K562 (cell line): Measurements from ENCODE around the gene ZBTB46. TPM values are rescaled to one million over a fixed set of nuclear protein-coding genes. Genes with fewer than 3 reads are reported as not detected.
A peak's percentile ranks its signal among the peaks of the same experiment; 100 is the strongest.
"Not testable (repeated sequence)": the region's sequence is repeated elsewhere in the genome, so short reads cannot be mapped to it uniquely, and the experiment has no call there.

ENCODE experiments used
- ATAC-seq: fragments of 200-7000 bp; cut with Tn5 transposase; 3 replicates; pipeline ENCODE4 v1.9.1; 2020; ENCODE audit warnings: moderate library complexity
- BruUV-seq: library from RNA; stranded (reverse); fragments of 400-500 nt; replicated peaks from 2 replicates; lab custom pipeline; 2021; lab: Mats Ljungman, UMichigan
- CTCF ChIA-PET: fragments of 300-600 bp; formaldehyde crosslinking; extraction: SDS; loops from one replicate; lab custom pipeline; 2021; ENCODE audit warnings: low intra/inter-chr PET ratio; lab: Yijun Ruan, JAX
- POLR2A ChIA-PET: fragments of 300-600, 350-650 bp; sonication (Branson Sonifier 250); formaldehyde crosslinking; extraction: SDS; loops from one replicate; lab custom pipeline; 2021; ENCODE audit warnings: antibody characterized with exemption, inconsistent platforms; lab: Yijun Ruan, JAX
- DNase-seq, 4 experiments: peaks; one replicate each; pipeline versions ENCODE4 v3.0.0 to v3.0.0-alpha.2; 2011 to 2018; ENCODE audit warnings: low spot score in 3 of 4, mixed read lengths in 3 of 4; ENCODE audit errors: extremely low read depth in 1 of 4
- FAIRE-seq: peaks from 2 replicates; lab custom pipeline; 2011; peaks lifted over from hg19 to GRCh38; lab: Jason Lieb, UNC
- H2AFZ ChIP-seq: 2 replicates; pipeline ENCODE4 v1.6.0; 2011; ENCODE audit warnings: low read depth, low read length, control low read depth, inconsistent platforms
- H3K27ac ChIP-seq: fragments of 200-600 bp; 3 replicates; pipeline ENCODE4 v1.8.0; 2011; ENCODE audit warnings: low read depth, mild to moderate bottlenecking, control low read depth, inconsistent platforms, low read length, moderate library complexity, mixed read lengths; ENCODE audit errors: extremely low read depth
- H3K27me3 ChIP-seq, 2 experiments: fragments of 300-600 bp in 1 of 2; 2 replicates in 1 of 2; 3 replicates in 1 of 2; pipeline versions ENCODE4 v1.6.0 to v1.8.0; 2011; ENCODE audit warnings: inconsistent platforms in 2 of 2, low read length in 2 of 2, mild to moderate bottlenecking in 1 of 2, mixed read lengths in 1 of 2, moderate library complexity in 1 of 2; ENCODE audit not compliant: control insufficient read depth in 2 of 2, insufficient read depth in 2 of 2
- H3K36me3 ChIP-seq: fragments of 300-600 bp; 3 replicates; pipeline ENCODE4 v1.8.0; 2011; ENCODE audit warnings: mild to moderate bottlenecking, low read length, inconsistent platforms; ENCODE audit not compliant: control insufficient read depth, insufficient read depth
- H3K4me1 ChIP-seq, 2 experiments: fragments of 200-600 bp in 1 of 2; replicated peaks in 1 of 2; 2 replicates in 1 of 2; 3 replicates in 1 of 2; pipeline versions ENCODE4 v1.5.1 to v1.8.0; 2011; ENCODE audit warnings: inconsistent platforms in 2 of 2, low read length in 2 of 2, mild to moderate bottlenecking in 1 of 2, mixed read lengths in 1 of 2, moderate library complexity in 1 of 2; ENCODE audit not compliant: control insufficient read depth in 2 of 2, insufficient read depth in 2 of 2
- H3K4me2 ChIP-seq: 2 replicates; pipeline ENCODE4 v1.6.1; 2011; ENCODE audit warnings: low read length, control low read depth, inconsistent platforms, mixed read lengths; ENCODE audit not compliant: insufficient read depth
- H3K4me3 ChIP-seq: fragments of 200-600 bp; sonication (generic), shearing (Covaris generic); 2 replicates; pipeline ENCODE4 v1.5.1; 2016; ENCODE audit warnings: control low read depth, inconsistent platforms
- H3K79me2 ChIP-seq: fragments of 200-600 bp; 3 replicates; pipeline ENCODE4 v1.8.0; 2011; ENCODE audit warnings: low read length, inconsistent platforms; ENCODE audit not compliant: control insufficient read depth, insufficient read depth
- H3K9ac ChIP-seq, 2 experiments: 2 replicates each; pipeline versions ENCODE4 v1.6.0 to v1.6.1; 2011; ENCODE audit warnings: low read depth in 2 of 2, low read length in 2 of 2, control low read depth in 1 of 2, inconsistent platforms in 1 of 2, mild to moderate bottlenecking in 1 of 2, mixed read lengths in 1 of 2; ENCODE audit not compliant: insufficient read depth in 1 of 2
- H3K9me1 ChIP-seq: one replicate; pipeline ENCODE4 v1.6.0; 2011; ENCODE audit warnings: inconsistent platforms, mild to moderate bottlenecking, low read length, moderate library complexity; ENCODE audit not compliant: control insufficient read depth, insufficient read depth
- H3K9me3 ChIP-seq: replicated peaks from 2 replicates; pipeline ENCODE4 v1.5.1; 2011; ENCODE audit warnings: low read depth, low read length, inconsistent platforms; ENCODE audit not compliant: control insufficient read depth, insufficient read depth
- H4K20me1 ChIP-seq: replicated peaks from 2 replicates; pipeline ENCODE4 v1.6.1; 2011; ENCODE audit warnings: low read length, inconsistent platforms, mixed read lengths; ENCODE audit not compliant: control insufficient read depth, insufficient read depth
- SMAD4 ChIP-seq: fragments of 250-450 bp; sonication (Bioruptor Pico); conservative IDR thresholded peaks from 2 replicates; pipeline ENCODE4 v1.8.0; 2021; ENCODE audit warnings: inconsistent platforms, mild to moderate bottlenecking, moderate library complexity
- WGBS: fragments of 100-300 bp; shearing (Covaris generic); methylation state at CpG from one replicate; pipeline ENCODE4 v1.1.6; 2016; ENCODE audit warnings: low coverage, mixed read lengths; ENCODE audit not compliant: insufficient coverage; ENCODE audit errors: missing lambda C conversion rate; 5-methylcytosine and 5-hydroxymethylcytosine counted together
- in situ Hi-C: fragments of 300-500 bp; cut with MboI; formaldehyde crosslinking; loops from 4 replicates; pipeline ENCODE4 v1.15.0; 2018; ENCODE audit warnings: inconsistent platforms, mixed read lengths
- intact Hi-C: fragments of 100-400 bp; cut with micrococcal nuclease; formaldehyde crosslinking; loops from 2 replicates; pipeline ENCODE4 v1.14.2; 2022
- polyA plus RNA-seq, 8 experiments: library from polyadenylated mRNA; depleted of rRNA in 4 of 8; stranded (reverse) in 5 of 8; unstranded in 3 of 8; fragments of >200 nt; fragmentation: Nextera tagmentation in 2 of 8; fragmentation: Illumina TruSeq in 1 of 8; extraction: Ambion mirVana in 2 of 8; extraction: Trizol in 1 of 8; gene quantifications; 2 replicates each; pipeline versions ENCODE4 v1.2.1 to v1.2.3, GENCODE V29; 2011 to 2014; ENCODE audit warnings: inconsistent platforms in 1 of 8, missing spikeins in 1 of 8
- total RNA-seq, 7 experiments: library from RNA; depleted of rRNA in 6 of 7; stranded (reverse); fragments of >200 nt in 6 of 7; fragmentation: Illumina TruSeq in 2 of 7; extraction: Trizol in 2 of 7; gene quantifications; 2 replicates each; pipeline versions ENCODE4 v1.2.1 to v1.2.3, GENCODE V29; 2011 to 2021; ENCODE audit warnings: low replicate concordance in 1 of 7
- TF ChIP-seq, protein P1 (sequence below): sonication (generic); formaldehyde crosslinking; IDR thresholded peaks from 2 replicates; pipeline ENCODE4 v1.8.1; 2023; ENCODE audit warnings: mild to moderate bottlenecking, missing genetic modification reagents

ZBTB46 gene
- total and polyA plus RNA-seq, 9 of the 15 experiments (the other 6 are each of a cell fraction or from before 2014, with no cell fraction given) = 0.29 to 4.1 (median 1.1) TPM

DNA sequence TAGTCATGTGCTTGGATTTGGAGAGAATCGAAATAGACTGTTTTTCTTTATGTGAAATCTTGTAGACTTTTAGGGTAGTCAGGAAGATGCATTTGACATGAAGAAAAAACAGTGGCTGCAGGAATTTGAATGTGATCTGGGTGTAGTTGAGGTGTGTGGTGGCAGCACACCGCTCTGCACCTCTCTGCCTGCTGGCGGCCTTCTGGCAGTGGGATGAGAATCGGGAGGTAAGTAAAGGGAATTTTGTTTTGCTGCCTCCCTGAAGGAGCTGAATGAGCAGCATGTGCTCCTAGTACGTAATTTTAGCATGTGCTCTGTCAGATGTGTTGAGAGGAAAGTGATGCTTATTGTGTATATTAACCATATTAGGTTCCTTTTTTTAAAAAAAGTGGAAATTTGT lies 37.2 kb upstream of the ZBTB46 start:
- intact Hi-C loops (loop anchor here (10.0 kb wide), 2 partner anchors 107 to 313 kb away; partner anchors contain the start of genes FNDC11 and SAMD10), in situ Hi-C loops (no loop called here)
- BruUV-seq = TSS peak; percentile 32
- H3K4me1 ChIP-seq = peaks cover 5 to 35% of the 10 kb centered on the region in 2 experiments; a peak in 4 of 5 replicates
- H3K79me2 ChIP-seq = peaks cover 48% of the 10 kb centered on the region
- H3K9me1 ChIP-seq = no peaks in the 10 kb centered on the region
- no peak overlapping the region for H3K4me3 ChIP-seq
- no peak for TF ChIP-seq SMAD4
- TF ChIP-seq, protein P1, sequence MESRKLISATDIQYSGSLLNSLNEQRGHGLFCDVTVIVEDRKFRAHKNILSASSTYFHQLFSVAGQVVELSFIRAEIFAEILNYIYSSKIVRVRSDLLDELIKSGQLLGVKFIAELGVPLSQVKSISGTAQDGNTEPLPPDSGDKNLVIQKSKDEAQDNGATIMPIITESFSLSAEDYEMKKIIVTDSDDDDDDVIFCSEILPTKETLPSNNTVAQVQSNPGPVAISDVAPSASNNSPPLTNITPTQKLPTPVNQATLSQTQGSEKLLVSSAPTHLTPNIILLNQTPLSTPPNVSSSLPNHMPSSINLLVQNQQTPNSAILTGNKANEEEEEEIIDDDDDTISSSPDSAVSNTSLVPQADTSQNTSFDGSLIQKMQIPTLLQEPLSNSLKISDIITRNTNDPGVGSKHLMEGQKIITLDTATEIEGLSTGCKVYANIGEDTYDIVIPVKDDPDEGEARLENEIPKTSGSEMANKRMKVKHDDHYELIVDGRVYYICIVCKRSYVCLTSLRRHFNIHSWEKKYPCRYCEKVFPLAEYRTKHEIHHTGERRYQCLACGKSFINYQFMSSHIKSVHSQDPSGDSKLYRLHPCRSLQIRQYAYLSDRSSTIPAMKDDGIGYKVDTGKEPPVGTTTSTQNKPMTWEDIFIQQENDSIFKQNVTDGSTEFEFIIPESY (CRISPR knock-in tag) = 0 out of 2 replicates have a peak, but pooled peaks have one; percentile 30
- no peak for ATAC-seq
- ChIA-PET CTCF (no interaction called here), POLR2A (no interaction called here)
- no peaks in the 10 kb centered on the region for H3K27me3 ChIP-seq
- H3K4me2 ChIP-seq = no peak overlapping the region
- no peaks in the 10 kb centered on the region for H3K9me3 ChIP-seq
- peaks cover 60% of the 10 kb centered on the region for H3K36me3 ChIP-seq
- H3K9ac ChIP-seq = no peak overlapping the region
- 95% methylated on average over 5 of the region's 5 CpGs for WGBS
- H2AFZ ChIP-seq = no peak overlapping the region
- H3K27ac ChIP-seq = no peak overlapping the region
- DNase-seq = no peak
- H4K20me1 ChIP-seq = no peaks in the 10 kb centered on the region
- no peak for FAIRE-seq

DNA sequence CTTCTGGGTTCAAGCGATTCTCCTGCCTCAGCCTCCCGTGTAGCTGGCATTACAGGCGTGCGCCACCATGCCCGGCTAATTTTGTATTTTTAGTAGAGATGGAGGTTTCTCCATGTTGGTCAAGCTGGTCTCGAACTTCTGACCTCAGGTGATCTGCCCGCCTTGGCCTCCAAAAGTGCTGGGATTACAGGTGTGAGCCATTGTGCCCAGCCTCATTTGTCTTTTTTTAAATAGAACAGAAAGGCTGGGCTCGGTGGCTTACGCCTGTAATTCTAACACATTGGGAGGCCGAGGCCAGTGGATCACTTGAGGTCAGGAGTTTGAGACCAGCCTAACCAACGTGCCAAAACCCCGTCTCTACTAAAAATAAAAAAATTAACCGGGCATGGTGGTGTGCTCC lies 36.0 kb upstream of the ZBTB46 start:
- in situ Hi-C loops, H3K27ac ChIP-seq, BruUV-seq, H3K9me1 ChIP-seq, CTCF ChIA-PET, H3K4me2 ChIP-seq, H3K9me3 ChIP-seq, H3K9ac ChIP-seq, FAIRE-seq, H4K20me1 ChIP-seq, DNase-seq, H3K4me3 ChIP-seq, H3K27me3 ChIP-seq, H2AFZ ChIP-seq, ATAC-seq: not testable (repeated sequence)
- 95% methylated on average over 12 of the region's 13 CpGs for WGBS
- peaks cover 62% of the 10 kb centered on the region for H3K36me3 ChIP-seq
- intact Hi-C loops = loop anchor here (10.0 kb wide), 2 partner anchors 108 to 312 kb away; partner anchors contain the start of genes FNDC11 and SAMD10
- H3K79me2 ChIP-seq = peaks cover 51% of the 10 kb centered on the region
- POLR2A ChIA-PET = interaction anchor here (3.1 kb wide), 1 partner anchor 10 kb away, joined by 39 read pairs; no protein-coding TSS in a partner anchor
- H3K4me1 ChIP-seq = peaks cover 9 to 46% of the 10 kb centered on the region in 2 experiments; a peak in 4 of 5 replicates
